Stimulated activated CD8-positive, alpha-beta memory T cell treated with anti-CD3 and anti-CD28 coated beads, Interleukin-4, amount 100 ng/mL, for 1 hour (primary cell): ENCODE results near the gene AGMAT.

Experiments
- DNase-seq, 2 donors: peaks; one replicate each; pipeline ENCODE4 v3.0.0-alpha.2; 2020; ENCODE audit warnings: low read depth in 2 of 2, low spot score in 1 of 2

AGMAT gene, protein sequence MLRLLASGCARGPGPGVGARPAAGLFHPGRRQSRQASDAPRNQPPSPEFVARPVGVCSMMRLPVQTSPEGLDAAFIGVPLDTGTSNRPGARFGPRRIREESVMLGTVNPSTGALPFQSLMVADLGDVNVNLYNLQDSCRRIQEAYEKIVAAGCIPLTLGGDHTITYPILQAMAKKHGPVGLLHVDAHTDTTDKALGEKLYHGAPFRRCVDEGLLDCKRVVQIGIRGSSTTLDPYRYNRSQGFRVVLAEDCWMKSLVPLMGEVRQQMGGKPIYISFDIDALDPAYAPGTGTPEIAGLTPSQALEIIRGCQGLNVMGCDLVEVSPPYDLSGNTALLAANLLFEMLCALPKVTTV

DNA sequence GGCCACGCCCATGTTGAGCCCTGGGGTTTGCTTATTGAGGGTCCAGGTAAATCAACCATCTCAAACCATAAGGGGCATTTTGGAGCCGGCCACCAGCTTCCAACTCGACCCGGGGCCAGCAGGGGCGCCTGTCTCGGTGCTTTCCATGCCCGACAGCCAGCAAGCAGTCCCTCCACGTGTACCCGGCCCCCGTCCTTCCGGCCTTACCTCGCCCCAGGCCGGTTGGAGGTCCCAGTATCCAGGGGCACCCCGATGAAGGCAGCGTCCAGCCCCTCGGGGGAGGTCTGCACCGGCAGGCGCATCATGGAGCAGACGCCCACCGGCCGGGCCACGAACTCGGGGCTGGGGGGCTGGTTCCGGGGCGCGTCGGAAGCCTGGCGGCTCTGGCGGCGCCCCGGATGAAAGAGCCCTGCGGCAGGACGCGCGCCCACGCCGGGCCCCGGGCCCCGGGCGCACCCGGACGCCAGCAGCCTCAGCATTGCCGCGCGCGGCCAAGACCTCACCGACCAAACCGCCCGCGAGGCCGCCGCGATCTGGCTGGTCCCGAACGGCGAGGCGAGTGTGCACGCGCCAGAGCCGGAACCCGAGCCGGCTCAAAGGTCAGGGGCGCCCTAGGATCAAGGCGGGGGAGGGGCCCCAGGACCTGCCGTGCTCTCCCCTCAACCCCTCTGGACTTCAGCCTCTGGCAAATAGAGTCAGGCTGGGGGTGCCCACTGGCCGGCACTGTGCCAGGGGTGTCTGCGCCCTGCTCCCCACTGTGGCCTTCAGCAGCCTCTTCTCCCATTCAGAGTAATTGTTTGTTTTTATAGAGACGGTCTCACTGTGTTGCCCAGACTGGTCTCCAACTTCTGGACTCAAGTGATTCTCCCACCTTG lies at the start of gene AGMAT:
AGMAT (minus strand) TSS at position 563 of the 875 bp plus-strand sequence; CDS start at position 479, 84 bp downstream.
- no peak for DNase-seq

DNA sequence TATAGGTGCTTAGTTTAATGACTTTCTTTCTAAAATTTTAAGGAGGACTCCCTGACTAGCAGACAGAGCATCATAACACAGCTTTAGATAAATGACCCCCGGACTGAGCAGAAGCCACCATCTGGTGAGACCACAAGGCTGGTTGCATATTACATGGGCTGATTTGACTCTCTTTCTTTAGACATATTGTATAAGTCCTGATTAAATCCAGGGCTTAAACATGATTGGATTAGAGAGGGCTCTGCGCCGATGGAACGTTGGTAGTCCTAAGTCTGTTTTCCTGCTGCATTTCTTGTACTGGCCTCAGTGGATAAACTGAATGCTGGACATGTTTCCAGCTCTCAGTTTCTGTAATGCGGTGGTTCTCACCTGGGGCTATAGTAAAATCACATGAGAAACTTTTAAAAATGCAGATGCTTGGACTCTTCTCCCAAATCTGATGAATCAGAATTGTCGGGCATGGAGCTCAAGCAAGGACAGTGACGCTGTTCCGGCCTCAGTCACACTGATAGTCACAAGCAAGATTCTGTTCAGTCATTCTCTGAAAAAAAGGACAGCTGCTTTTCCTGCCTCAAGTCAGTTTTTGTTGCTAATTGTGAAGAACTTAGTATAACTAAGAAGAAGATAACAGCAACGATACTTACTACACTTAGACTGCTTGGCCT lies 49.0 kb upstream of the AGMAT start:
- DNase-seq, result no peak

DNA sequence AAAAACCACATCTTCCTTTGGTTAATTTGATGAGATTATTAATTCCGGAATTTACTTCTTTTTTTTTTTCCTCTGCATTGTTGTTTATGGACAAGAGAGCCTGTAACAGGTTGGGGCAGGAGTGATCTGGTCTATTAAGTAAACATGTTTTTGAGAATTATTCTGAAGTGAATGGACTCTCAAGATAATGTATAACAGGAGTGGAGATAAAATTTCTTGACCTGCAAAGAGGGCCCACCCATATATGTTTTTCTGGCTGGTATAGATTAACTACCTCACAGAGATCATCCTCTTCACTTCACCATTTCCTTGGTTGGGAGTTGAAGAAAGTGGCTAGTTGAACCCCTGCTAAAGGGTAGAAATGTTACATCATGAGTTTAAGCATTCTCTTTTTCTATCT lies 43.2 kb upstream of the AGMAT start:
- no peak for DNase-seq

DNA sequence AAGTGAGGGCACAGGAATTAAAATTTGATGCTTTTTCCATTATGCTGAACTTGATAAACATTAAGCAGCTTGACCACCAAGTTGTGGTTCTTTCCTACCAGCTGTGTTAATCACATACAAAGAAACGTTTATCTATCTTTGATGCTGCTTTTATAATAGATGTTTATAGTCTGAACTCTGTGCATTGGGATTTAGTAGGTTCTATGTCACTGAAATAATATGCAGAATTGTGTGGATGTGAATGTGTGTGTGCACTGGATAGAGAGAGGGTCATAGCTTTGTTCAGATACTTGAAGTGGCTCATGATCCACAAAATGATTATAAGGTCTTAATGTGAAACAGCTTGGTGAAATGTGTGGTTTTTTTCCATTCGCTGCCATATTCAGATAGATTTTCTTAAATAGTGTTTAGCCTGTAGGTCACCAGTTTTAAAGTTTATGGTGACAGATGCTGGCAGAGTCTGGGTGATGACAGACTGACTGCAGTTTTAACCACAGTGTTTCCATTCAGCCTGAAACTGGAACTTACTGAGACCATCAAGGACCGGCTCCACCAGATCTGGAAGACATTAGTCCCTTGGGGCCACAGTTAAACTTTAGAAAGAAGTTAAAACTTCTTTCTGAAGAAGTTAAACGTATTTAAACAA lies 42.6 kb upstream of the AGMAT start:
- no peak for DNase-seq

DNA sequence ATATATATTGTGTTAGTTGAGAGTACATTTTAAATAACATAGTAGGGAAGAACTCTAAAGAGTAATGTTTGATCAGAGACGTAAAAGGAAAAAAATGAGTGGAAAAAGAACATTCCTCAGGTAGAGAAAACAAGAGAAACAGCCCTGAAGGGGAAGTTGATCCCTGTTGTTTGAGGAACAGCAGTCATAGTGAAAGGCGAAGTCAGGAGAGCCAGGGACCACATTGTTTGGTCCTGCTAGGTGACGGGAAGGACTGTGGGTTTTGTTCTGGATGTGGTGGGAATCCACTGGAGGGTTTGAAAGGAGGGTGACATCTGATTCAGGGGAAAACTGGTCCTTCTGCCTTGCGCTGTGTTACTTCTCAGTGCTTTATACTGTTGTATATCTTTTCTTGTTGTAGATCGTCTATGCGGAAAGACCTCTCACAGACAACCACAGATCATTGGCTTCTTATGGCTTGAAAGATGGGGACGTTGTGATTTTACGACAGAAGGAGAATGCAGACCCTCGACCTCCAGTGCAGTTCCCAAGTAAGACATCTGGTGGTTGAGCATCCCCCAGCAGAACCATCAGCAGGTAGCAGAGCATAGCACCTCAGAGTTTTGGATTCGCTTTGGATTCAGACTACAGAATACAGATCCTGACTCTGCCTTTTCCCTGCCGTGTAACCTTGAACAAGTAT lies 41.6 kb upstream of the AGMAT start:
- DNase-seq, result no peak

DNA sequence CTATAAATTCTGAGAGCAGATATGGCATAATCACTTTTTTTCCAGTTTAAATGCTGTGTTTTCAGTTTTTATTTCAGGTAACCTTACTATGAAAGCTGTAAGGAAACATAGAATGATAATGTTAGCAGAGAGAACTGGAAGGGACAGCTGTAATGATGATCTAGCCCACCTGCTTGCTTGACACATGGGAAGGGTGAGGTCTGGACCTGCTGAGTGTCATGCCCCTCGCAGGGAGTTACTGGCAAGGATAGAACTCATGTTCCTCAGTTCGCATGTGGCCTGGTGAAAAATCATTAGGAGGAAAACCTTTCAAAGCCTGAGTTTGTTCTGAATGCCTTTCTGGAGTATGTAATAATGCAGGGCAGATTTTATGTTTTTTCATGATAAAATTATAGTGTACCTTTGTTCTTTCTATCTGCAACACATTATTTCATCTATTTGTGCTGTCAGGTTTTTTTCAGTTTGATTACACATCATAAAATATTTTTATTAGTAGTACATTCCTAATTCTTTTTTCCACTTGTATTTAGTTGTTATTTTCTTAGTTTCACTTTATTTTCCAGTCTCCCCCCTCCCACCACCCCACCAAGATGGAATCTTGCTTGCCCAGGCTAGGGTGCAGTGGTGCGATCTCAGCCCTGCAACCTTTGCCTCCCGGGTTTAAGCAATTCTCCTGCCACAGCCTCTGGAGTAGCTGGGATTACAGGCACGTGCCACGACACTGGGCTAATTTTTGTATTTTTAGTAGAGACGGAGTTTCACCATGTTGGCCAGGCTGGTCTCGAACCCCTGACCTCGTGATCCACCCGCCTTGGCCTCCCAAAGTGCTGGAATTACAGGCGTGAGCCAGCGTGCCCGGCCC lies 40.4 kb upstream of the AGMAT start:
- DNase-seq, result no peak

DNA sequence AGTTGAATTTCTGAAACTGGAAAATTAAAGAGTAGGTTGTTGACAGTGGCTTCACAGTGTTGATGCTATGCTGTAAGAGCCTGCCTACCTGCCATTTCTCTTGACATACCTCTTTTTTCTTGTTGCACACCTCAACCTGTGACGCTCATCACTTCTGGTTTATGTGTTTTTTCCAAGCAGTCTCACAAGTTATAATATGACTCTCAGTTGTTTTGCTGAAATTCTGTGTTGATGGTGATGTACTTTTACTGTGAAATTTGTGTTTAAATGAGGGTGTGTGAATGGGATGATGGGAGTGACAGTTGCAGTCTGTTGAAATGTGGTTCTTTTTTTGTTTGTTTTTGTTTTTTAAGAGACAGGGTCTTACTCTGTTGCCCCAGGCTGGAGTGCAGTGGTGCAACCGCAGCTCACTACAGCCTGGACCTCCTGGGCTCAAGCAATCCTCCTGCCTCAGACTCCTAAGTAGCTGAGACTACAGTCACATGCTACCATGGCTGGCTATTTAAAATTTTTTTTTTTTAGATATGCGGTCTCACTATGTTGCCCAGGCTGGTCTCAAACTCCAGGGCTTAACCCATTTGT lies 39.4 kb upstream of the AGMAT start:
- DNase-seq, result no peak

DNA sequence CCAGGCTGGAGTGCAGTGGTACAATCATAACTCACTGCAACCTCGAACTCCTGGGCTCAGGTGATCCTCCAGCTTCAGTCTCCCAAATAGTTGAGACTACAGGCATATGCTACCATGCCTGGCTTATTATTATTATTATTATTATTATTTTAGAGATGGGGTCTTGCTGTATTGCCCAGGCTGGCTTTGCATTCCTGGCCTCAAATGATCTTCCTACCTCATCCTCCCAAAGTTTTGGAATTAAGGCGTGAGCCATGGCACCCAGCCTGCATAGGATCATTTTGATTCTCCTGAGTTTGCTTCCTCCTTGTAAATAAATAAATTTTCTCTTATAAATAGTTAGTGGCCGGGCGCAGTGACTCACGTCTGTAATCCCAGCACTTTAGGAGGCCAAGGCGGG lies 38.6 kb upstream of the AGMAT start:
- no peak for DNase-seq

DNA sequence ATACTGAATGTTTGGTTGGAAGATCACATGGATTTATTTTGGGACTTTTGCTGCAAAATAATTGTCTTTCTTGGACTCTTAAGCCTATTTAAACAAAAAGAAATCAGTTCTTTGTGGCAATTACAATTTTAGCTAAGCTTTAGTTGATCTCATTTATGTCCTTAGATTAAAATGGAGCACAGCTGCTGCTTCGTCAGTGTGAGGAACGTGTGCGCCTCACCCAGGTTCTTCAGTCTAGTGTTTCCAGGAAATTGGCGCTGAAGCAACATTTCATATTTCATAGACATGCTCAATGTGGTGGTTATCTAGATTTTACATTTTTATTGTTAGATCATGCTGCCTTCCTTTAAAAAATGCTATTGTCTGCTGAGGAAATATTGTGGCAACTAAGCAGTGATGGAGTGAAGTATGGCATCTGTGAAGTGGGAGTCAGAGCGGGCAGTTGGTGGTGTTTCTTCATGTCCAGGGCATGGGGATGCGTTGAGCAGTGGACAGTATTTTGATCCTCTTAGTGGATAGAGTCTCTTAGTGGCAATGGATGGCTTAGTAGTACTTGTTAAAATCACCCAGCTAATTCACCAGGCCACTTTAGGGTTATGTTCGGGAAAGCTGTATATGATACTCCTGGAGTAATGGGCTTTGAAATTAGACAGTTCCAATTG lies 38.0 kb upstream of the AGMAT start:
- DNase-seq, result no peak

DNA sequence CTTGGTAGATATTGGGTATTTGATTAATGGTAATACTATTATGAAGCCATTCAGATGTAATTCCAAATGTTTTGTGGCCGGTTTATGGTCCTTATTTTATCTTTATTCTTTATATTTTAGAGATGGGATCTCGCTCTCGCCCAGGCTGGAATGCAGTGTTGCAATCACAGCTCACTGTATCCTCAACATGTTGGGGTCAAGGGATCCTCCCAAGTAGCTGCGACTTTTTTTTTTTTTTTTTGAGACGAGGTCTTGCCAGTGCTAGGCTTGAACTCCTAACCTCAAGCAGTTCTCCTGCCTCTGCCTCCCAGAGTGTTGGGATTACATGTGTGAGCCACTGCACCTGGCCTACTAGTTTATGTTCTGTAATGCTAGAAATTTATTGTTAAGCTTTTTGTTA lies 37.1 kb upstream of the AGMAT start:
- DNase-seq, result no peak

DNA sequence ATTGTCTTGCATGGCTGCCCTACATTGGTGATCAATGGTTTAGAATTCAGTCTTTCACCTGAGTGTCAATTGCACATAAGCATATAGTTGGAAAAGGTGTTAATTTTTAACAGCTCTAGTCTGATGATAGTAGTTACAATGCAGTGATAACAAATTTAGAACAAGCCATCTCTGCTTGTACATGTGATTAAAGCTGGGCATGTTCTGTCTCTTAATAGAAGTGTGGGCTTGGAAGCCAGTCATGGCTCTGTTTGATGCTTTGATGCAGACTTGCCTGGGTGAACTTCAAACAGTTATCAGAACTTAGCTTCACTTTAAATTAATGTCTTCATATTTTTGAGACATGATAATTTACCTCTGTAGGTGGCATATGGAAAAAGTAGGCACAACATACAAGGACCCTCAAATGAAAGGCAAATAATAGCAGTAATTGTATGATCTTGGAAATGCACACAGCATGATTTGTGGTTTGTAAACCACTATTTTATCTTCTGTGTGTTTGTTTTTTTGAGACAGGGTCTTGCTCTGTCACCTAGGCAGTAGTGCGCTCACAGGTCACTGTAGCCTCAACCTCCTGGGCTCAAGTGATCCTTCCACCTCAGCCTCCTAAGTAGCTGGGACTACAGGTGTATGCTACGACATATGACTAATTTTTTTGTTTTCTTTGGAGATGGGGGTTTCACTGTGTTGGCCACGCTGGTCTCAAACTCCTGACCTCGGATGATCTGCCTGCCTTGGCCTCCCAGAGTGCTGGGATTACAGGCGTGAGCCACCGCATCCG lies 36.2 kb upstream of the AGMAT start:
- DNase-seq, result no peak

DNA sequence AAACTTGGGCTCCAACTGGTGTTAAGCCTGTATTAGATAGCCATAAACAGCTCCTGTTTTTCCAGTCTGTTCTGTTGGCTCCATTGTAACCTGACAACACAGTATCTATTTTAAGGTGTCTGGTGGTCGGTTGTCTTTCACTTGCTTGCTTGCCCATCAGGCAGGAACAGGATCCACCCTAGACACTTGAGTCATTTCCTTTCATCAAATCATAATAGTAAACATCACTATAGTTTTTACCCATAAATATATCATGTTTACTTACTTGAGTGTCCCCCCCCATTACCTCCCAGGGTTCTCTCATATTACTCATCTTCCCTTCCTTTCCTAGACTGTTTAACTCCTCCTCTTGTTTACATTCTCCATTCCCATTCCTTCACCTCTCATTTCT lies 35.3 kb upstream of the AGMAT start:
- no peak for DNase-seq

DNA sequence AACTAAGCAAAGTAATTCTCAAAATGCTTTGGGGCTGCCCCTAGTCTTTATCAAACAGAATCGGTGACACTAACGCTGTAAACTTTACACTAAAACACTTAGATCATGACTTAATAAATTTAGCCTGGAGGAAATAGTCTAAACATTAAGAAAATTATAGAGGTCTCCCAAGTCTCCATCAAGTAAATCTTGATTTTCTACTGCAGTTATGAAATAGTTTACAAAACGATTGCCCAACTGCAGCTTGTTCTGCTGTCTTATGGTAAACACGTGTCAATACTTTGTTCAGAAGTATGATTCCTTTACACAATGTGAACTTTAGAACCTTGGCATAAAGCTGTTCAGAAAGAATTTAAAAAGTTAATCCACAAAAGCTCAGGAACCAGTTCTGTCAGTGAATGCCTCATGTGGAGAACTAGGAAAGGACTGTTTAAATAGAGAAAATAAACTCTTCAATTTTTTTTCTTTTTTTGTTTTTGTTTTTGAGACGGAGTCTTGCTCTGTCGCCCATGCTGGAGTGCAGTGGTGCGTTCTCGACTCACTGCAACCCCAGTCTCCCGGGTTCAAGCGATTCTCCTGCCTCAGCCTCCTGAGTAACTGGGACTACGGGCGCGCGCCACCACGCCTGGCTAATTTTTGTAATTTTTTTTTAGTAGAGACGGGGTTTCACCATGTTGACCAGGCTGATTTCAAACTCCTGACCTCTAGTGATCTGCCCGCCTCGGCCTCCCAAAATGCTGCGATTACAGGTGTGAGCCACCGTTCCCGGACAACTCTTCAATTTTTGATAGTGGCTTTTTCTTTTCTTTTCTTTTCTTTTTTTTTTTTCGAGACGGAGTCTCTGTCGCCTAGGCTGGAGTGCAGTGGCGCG lies 34.0 kb upstream of the AGMAT start:
- no peak for DNase-seq

DNA sequence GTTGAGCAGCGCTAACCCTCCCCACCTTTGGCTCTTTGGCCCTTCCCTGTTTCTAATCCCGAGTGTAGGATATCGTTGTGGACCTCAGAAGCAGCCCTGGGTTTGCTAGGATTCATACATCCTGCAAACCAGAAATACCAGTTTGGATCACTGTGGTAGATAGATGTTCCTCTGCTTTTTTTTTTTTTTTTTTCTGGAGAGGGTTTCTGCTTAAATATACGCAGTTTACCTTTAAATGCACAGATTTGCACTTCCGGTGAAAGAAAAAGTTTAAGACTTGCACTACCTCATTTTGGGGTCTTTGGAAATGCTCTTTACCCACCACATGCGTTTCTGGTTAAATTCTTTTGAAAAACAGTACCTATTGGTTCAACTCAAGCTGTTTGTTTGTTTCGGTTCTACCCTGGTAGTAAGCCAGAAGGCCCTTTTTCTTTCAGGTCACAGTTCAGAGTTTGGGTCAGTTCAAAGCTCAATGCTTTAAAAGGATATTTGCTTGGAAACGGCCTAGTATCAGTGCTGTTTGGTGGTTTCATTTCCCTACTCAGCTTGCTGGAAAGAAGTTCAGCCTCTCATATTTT lies 33.3 kb upstream of the AGMAT start:
- no peak for DNase-seq

DNA sequence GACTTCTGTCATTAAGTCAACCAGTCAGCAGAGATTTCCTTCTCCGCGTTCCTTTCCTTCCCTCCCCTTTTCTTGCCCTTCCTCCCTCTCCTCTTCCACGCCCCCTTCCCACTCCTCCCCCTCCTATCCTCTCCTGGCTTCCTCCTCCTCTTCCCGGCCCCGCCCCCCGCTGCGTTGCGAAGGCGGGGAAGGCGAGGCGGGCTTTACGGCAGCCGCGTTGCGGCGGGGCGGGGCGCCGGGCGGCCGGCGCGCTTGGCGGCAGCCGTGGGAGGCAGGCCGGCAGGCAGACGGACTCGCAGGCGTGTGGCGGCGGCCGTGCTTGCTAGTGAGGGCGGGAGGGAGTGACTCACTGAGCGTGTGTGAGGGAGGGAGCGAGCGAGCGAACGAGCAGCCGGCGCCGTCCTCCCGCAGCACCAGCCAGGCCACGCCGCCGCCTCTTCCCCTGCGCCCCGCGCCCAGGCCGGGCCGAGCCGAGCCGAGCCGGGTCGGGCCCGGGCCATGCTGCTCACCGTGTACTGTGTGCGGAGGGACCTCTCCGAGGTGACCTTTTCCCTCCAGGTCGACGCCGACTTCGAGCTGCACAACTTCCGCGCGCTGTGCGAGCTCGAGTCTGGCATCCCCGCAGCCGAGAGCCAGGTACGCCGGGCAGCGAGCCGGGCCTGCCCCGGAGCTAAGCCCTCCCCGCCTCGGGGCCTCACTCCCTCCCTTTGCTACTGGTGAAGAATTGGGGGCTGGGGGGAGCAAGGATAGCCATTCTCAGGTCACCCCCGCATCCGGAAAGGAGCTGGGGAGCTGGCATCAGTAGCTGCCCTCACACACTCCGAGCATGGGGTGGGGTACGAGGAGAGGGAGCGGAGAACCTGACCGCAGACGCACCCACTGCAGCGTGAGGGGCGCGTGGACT lies 32.6 kb upstream of the AGMAT start, which contains the start of gene DDI2:
DDI2 (plus strand) TSS at position 286 of the 904 bp plus-strand sequence; CDS start at position 499, 213 bp downstream.
- peak; percentile 80 to 87 for DNase-seq
